ENCODE data around the gene DGKQ. TPM values are rescaled to one million over a fixed set of nuclear protein-coding genes. Genes with fewer than 3 reads are reported as not detected.

The DGKQ gene
- total and polyA plus RNA-seq, 2 experiments from 2014 or later = 4.0 to 22.4 TPM

DNA sequence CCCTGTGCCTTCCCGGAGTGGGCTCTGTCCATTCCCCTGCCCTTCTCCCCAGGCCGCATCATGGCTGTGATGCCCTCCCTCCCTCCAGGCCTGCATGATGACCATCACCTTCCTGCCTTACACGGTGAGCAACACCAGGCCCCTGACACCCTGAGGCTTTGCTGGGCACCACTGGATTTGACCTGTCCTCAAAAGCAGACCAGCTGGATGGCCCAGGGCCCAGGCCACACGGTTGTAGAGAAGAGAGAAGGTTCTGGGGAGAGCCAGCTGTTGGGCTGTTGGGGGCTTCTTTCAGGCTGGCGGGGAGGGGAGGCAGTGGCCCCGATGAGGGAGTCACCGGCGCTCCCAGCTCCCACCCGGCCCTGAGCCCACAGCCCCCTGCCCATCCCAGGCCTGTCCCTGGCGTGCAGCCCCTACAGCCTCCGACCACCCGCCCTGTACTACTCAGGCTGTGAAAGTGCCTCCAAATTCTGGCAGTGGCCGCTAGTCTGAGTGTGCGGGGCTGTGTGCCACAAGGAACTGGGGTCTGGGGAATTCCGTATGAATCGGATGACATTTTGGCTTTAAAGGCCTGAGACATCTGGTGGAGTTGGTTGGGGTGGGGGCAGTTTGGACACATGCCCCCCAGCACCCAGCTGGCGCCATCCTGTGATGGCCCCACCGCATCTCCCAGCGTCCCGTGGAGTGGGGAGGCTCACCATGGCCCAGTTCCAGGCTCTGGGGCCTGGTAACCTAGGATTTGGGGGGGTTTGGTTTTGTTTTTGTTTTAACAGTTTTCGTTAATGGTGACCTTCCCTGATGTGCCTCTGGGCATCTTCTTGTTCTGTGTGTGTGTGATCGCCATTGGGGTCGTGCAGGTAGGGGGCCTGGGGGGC is 21.5 kb downstream of the DGKQ start (continued):
- TF ChIP-seq, protein P1, sequence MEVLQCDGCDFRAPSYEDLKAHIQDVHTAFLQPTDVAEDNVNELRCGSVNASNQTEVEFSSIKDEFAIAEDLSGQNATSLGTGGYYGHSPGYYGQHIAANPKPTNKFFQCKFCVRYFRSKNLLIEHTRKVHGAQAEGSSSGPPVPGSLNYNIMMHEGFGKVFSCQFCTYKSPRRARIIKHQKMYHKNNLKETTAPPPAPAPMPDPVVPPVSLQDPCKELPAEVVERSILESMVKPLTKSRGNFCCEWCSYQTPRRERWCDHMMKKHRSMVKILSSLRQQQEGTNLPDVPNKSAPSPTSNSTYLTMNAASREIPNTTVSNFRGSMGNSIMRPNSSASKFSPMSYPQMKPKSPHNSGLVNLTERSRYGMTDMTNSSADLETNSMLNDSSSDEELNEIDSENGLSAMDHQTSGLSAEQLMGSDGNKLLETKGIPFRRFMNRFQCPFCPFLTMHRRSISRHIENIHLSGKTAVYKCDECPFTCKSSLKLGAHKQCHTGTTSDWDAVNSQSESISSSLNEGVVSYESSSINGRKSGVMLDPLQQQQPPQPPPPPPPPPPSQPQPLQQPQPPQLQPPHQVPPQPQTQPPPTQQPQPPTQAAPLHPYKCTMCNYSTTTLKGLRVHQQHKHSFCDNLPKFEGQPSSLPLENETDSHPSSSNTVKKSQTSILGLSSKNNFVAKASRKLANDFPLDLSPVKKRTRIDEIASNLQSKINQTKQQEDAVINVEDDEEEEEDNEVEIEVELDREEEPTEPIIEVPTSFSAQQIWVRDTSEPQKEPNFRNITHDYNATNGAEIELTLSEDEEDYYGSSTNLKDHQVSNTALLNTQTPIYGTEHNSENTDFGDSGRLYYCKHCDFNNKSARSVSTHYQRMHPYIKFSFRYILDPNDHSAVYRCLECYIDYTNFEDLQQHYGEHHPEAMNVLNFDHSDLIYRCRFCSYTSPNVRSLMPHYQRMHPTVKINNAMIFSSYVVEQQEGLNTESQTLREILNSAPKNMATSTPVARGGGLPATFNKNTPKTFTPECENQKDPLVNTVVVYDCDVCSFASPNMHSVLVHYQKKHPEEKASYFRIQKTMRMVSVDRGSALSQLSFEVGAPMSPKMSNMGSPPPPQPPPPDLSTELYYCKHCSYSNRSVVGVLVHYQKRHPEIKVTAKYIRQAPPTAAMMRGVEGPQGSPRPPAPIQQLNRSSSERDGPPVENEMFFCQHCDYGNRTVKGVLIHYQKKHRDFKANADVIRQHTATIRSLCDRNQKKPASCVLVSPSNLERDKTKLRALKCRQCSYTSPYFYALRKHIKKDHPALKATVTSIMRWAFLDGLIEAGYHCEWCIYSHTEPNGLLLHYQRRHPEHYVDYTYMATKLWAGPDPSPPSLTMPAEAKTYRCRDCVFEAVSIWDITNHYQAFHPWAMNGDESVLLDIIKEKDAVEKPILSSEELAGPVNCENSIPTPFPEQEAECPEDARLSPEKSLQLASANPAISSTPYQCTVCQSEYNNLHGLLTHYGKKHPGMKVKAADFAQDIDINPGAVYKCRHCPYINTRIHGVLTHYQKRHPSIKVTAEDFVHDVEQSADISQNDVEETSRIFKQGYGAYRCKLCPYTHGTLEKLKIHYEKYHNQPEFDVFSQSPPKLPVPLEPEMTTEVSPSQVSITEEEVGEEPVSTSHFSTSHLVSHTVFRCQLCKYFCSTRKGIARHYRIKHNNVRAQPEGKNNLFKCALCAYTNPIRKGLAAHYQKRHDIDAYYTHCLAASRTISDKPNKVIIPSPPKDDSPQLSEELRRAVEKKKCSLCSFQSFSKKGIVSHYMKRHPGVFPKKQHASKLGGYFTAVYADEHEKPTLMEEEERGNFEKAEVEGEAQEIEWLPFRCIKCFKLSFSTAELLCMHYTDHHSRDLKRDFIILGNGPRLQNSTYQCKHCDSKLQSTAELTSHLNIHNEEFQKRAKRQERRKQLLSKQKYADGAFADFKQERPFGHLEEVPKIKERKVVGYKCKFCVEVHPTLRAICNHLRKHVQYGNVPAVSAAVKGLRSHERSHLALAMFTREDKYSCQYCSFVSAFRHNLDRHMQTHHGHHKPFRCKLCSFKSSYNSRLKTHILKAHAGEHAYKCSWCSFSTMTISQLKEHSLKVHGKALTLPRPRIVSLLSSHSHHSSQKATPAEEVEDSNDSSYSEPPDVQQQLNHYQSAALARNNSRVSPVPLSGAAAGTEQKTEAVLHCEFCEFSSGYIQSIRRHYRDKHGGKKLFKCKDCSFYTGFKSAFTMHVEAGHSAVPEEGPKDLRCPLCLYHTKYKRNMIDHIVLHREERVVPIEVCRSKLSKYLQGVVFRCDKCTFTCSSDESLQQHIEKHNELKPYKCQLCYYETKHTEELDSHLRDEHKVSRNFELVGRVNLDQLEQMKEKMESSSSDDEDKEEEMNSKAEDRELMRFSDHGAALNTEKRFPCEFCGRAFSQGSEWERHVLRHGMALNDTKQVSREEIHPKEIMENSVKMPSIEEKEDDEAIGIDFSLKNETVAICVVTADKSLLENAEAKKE (CRISPR knock-in tag; IDR thresholded peaks at IDR 0.05) = no peak
- TF ChIP-seq, protein P2, sequence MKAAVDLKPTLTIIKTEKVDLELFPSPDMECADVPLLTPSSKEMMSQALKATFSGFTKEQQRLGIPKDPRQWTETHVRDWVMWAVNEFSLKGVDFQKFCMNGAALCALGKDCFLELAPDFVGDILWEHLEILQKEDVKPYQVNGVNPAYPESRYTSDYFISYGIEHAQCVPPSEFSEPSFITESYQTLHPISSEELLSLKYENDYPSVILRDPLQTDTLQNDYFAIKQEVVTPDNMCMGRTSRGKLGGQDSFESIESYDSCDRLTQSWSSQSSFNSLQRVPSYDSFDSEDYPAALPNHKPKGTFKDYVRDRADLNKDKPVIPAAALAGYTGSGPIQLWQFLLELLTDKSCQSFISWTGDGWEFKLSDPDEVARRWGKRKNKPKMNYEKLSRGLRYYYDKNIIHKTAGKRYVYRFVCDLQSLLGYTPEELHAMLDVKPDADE (IDR thresholded peaks at IDR 0.05) = no peak
- TF ChIP-seq EZH2 (IDR thresholded peaks at IDR 0.05; ENCODE audit: low read depth, unreplicated experiment) (no peak), ZNF331 (CRISPR knock-in tag; IDR thresholded peaks at IDR 0.05; ENCODE audit: low read depth) (no peak)

DNA sequence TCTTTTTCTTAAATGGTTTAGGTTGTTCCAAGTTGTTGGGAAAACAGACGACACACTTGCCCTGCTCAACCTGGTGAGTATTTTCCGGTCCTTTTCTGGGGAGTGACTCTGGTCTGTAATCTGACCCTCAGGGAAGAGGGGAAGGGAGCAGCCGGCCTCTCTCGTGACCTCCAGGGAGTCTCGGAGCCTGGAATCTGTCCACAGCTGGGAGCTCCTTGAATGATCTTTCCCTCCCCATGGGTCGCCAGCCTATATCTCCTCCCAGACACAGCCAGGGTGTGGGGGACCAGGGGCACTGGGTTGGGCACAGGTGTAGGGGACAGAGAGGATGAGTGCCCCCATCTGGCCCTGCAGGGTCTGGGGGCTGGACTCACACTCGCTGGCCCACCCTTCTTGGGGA is 22.2 kb downstream of the DGKQ start:
- no peak for DNase-seq (ENCODE audit: low spot score)
- no peaks in the 10 kb centered on the region for H4K20me1 ChIP-seq (replicated peaks; ENCODE audit: insufficient read depth)
- ATAC-seq = peak; percentile 16
- TF ChIP-seq JUNB (IDR thresholded peaks at IDR 0.05; ENCODE audit: unreplicated experiment) (no peak), REST (IDR thresholded peaks at IDR 0.05; ENCODE audit: unreplicated experiment) (no peak)

More for the DNA sequence above, 22.2 kb downstream of the DGKQ start:
- Histone ChIP-seq H3K9me2 (ENCODE audit: insufficient read depth) (no peaks in the 10 kb centered on the region), H3K27me3 (ENCODE audit: insufficient read depth) (no peaks in the 10 kb centered on the region), H3K79me2 (replicated peaks; ENCODE audit: insufficient read depth) (no peaks in the 10 kb centered on the region), H3K4me2 (no peak overlapping the region), H3K4me3 (no peak overlapping the region), H3F3A (replicated peaks; ENCODE audit: low read depth) (no peaks in the 10 kb centered on the region), H3K36me3 (ENCODE audit: insufficient read depth) (no peaks in the 10 kb centered on the region), H3K27ac (ENCODE audit: low read depth) (no peak overlapping the region), H3K4me1 (ENCODE audit: insufficient read depth) (no peaks in the 10 kb centered on the region), H2AFZ (no peak overlapping the region)
- H3K27me3 Mint-ChIP-seq (ENCODE audit: insufficient read depth, low read depth, poor library complexity) = peaks cover 7% of the 10 kb centered on the region
- H3K27ac Mint-ChIP-seq = no peak overlapping the region
- H3K4me3 Mint-ChIP-seq = no peak overlapping the region
- H3K36me3 Mint-ChIP-seq (ENCODE audit: low read depth) = no peaks in the 10 kb centered on the region; the same call in 2 of the 3 replicates
- peaks cover 5% of the 10 kb centered on the region; the same call in 2 of the 3 replicates for H3K4me1 Mint-ChIP-seq
- no peaks in the 10 kb centered on the region for H3K9me3 Mint-ChIP-seq

All from GM23338 (cell line).